ENCODE results near the gene YTHDF2. TPM values are rescaled to one million over a fixed set of nuclear protein-coding genes. Genes with fewer than 3 reads are reported as not detected.

YTHDF2 gene
- polyA plus RNA-seq, 3 donors, result 20.7 to 81.6 (median 74.2) TPM

DNA sequence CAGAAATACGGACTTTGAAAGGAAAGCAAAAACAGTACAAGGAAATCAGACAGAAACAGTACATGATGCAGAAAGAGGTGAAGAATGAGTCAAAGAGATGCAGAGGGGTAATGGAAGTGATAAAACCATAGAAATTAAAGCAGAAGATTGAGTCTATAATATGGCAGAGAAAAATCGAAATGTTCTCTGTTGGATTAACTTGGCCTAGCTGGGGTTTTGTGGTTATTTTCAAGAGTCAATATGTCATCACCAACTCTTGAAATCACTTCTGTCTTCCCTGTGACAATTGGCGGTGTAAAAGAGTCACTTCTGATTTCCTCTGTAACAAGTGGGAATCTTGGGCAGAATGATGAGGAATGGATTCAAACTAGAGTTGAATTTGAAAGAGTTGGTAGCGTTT is 7.4 kb downstream of the YTHDF2 start:
- Histone ChIP-seq H3K4me1 (ENCODE audit: control insufficient read depth in 1 of 2, insufficient read depth in 2 of 2, low read length in 2 of 2) (peaks cover 45 to 62% of the 10 kb centered on the region in 2 donors), H3K9ac (ENCODE audit: insufficient read depth, low read length, poor library complexity, severe bottlenecking) (no peak overlapping the region), H3K27ac (ENCODE audit: low read depth in 1 of 2, low read length in 2 of 2) (peak overlapping the region in 1 of 2 donors; percentile 45), H3K4me3 (replicated peaks in 1 of 3; ENCODE audit: low read depth in 2 of 3, low read length in 3 of 3) (no peak overlapping the region), H3K9me3 (replicated peaks in 1 of 2; ENCODE audit: control insufficient read depth in 1 of 2, insufficient read depth in 1 of 2, low read length in 2 of 2) (no peaks in the 10 kb centered on the region), H2AFZ (ENCODE audit: insufficient read depth, low read depth, low read length, poor library complexity, severe bottlenecking) (no peak overlapping the region), H3K4me2 (replicated peaks; ENCODE audit: extremely low read depth, low read length, poor library complexity, severe bottlenecking) (no peak overlapping the region), H3K36me3 (replicated peaks in 1 of 2; ENCODE audit: control insufficient read depth in 1 of 2, insufficient read depth in 2 of 2, low read length in 2 of 2) (peaks cover 50 to 71% of the 10 kb centered on the region in 2 donors), H4K20me1 (ENCODE audit: insufficient read depth, low read length) (peaks cover 100% of the 10 kb centered on the region), H3K27me3 (ENCODE audit: control insufficient read depth in 2 of 2, insufficient read depth in 2 of 2, low read length in 2 of 2) (no peaks in the 10 kb centered on the region), H3K79me2 (ENCODE audit: insufficient read depth, low read length) (peaks cover 100% of the 10 kb centered on the region)
- Mint-ChIP-seq H3K27me3 (ENCODE audit: low read depth in 3 of 3) (no peaks in the 10 kb centered on the region), H3K36me3 (peaks cover 49 to 77% of the 10 kb centered on the region in 2 donors), H3K4me3 (peak overlapping the region in 1 of 2 donors; percentile 26), H3K9me3 (no peaks in the 10 kb centered on the region), H3K4me1 (peaks cover 61% of the 10 kb centered on the region), H3K27ac (peak overlapping the region in 2 of 7 donors; percentile 6 to 58)
- no peak for TF ChIP-seq CTCF (IDR thresholded peaks at IDR 0.05)
- DNase-seq, result no peak
- 69% methylated on average over 2 of the region's 4 CpGs for WGBS (ENCODE audit: insufficient coverage)
- intact Hi-C loops (cut with micrococcal nuclease), result no loop called here

- H3K9me3 ChIP-seq (replicated peaks in 1 of 2; ENCODE audit: control insufficient read depth in 1 of 2, insufficient read depth in 1 of 2, low read length in 2 of 2), result no peaks in the 10 kb centered on the region
- peaks cover 53 to 64% of the 10 kb centered on the region in 2 donors for H3K4me1 ChIP-seq (ENCODE audit: control insufficient read depth in 1 of 2, insufficient read depth in 2 of 2, low read length in 2 of 2)
- WGBS (ENCODE audit: insufficient coverage), result no CpG with 5 or more reads among the region's 6 CpGs
- H2AFZ ChIP-seq (ENCODE audit: insufficient read depth, low read depth, low read length, poor library complexity, severe bottlenecking), result no peak overlapping the region
- Mint-ChIP-seq H3K27ac (peak overlapping the region in 4 of 7 donors; percentile 1 to 52 (median 16)), H3K36me3 (peaks cover 45 to 66% of the 10 kb centered on the region in 2 donors), H3K9me3 (no peaks in the 10 kb centered on the region), H3K4me3 (no peak overlapping the region), H3K4me1 (peaks cover 67% of the 10 kb centered on the region), H3K27me3 (ENCODE audit: low read depth in 3 of 3) (no peaks in the 10 kb centered on the region)
- peaks cover 100% of the 10 kb centered on the region for H3K79me2 ChIP-seq (ENCODE audit: insufficient read depth, low read length)
- H3K27ac ChIP-seq (ENCODE audit: low read depth in 1 of 2, low read length in 2 of 2), result peak overlapping the region in 1 of 2 donors; percentile 45
- H3K4me2 ChIP-seq (replicated peaks; ENCODE audit: extremely low read depth, low read length, poor library complexity, severe bottlenecking), result no peak overlapping the region
- no peak for DNase-seq
- intact Hi-C loops (cut with micrococcal nuclease), result no loop called here
- H3K9ac ChIP-seq (ENCODE audit: insufficient read depth, low read length, poor library complexity, severe bottlenecking), result no peak overlapping the region
- peaks cover 100% of the 10 kb centered on the region for H4K20me1 ChIP-seq (ENCODE audit: insufficient read depth, low read length)
- peaks cover 39 to 57% of the 10 kb centered on the region in 2 donors for H3K36me3 ChIP-seq (replicated peaks in 1 of 2; ENCODE audit: control insufficient read depth in 1 of 2, insufficient read depth in 2 of 2, low read length in 2 of 2)
- no peaks in the 10 kb centered on the region for H3K27me3 ChIP-seq (ENCODE audit: control insufficient read depth in 2 of 2, insufficient read depth in 2 of 2, low read length in 2 of 2)
- no peak for TF ChIP-seq CTCF (IDR thresholded peaks at IDR 0.05)
- no peak overlapping the region for H3K4me3 ChIP-seq (replicated peaks in 1 of 3; ENCODE audit: low read depth in 2 of 3, low read length in 3 of 3)
These were observed 9.0 kb downstream of the YTHDF2 start for GRCh38 chr1:28745653-28746173.

Data from CD14-positive monocyte (primary cell).